H1 (cell line): ENCODE results near the gene MAP6. TPM values are rescaled to one million over a fixed set of nuclear protein-coding genes. Genes with fewer than 3 reads are reported as not detected.

Experiments
- CTCF ChIA-PET: fragments of 300-600 bp; sonication (Branson Sonifier 250); formaldehyde crosslinking; loops from one replicate; lab custom pipeline; 2021; ENCODE audit not compliant: partially characterized antibody; lab: Charles Lee
- POLR2A ChIA-PET: fragments of 300-600 bp; sonication (Branson Sonifier 250); formaldehyde crosslinking; loops from one replicate; lab custom pipeline; 2021; ENCODE audit warnings: inconsistent platforms; ENCODE audit not compliant: partially characterized antibody; lab: Charles Lee
- DNase-seq, 2 experiments: peaks; one replicate each; pipeline versions ENCODE4 v3.0.0 to v3.0.0-alpha.2; 2010 to 2022; ENCODE audit warnings: low spot score in 2 of 2, low read depth in 1 of 2, mixed read lengths in 1 of 2
- FAIRE-seq: peaks from 2 replicates; lab custom pipeline; 2011; peaks lifted over from hg19 to GRCh38; lab: Jason Lieb, UNC
- H2AFZ ChIP-seq: 2 replicates; pipeline ENCODE4 v1.8.1; 2012; ENCODE audit warnings: low read length, inconsistent platforms
- H2AK5ac ChIP-seq: 2 replicates; pipeline ENCODE4 v1.6.1; 2013; ENCODE audit warnings: low read depth, low read length
- H2BK120ac ChIP-seq: replicated peaks from 2 replicates; pipeline ENCODE3; 2013; ENCODE audit warnings: low read depth, low read length, inconsistent platforms
- H2BK12ac ChIP-seq: 2 replicates; pipeline ENCODE4 v1.6.1; 2013; ENCODE audit warnings: low read depth, low read length
- H2BK15ac ChIP-seq: 2 replicates; pipeline ENCODE4 v1.6.1; 2013; ENCODE audit warnings: low read length
- H2BK20ac ChIP-seq: 2 replicates; pipeline ENCODE4 v1.6.1; 2013; ENCODE audit warnings: low read length
- H2BK5ac ChIP-seq: 2 replicates; pipeline ENCODE4 v1.6.1; 2013; ENCODE audit warnings: low read depth, low read length
- H3K14ac ChIP-seq: 2 replicates; pipeline ENCODE4 v1.6.1; 2013; ENCODE audit warnings: inconsistent platforms; ENCODE audit not compliant: insufficient read length
- H3K18ac ChIP-seq: 2 replicates; pipeline ENCODE4 v1.6.1; 2013; ENCODE audit warnings: low read length; ENCODE audit errors: extremely low read depth
- H3K23ac ChIP-seq: 2 replicates; pipeline ENCODE4 v1.6.1; 2013; ENCODE audit warnings: inconsistent platforms; ENCODE audit not compliant: insufficient read length
- H3K23me2 ChIP-seq: 2 replicates; pipeline ENCODE4 v1.6.1; 2013; ENCODE audit warnings: low read depth, low read length
- H3K27ac ChIP-seq: 2 replicates; pipeline ENCODE4 v1.6.1; 2011; ENCODE audit warnings: low read depth, low read length, inconsistent platforms
- H3K27me3 ChIP-seq, 4 experiments: replicated peaks in 1 of 4; 1 replicate in 1 of 4; 2 replicates in 3 of 4; pipeline versions ENCODE4 v1.6.1 to v1.8.1; 2011 to 2013; ENCODE audit warnings: low read length in 3 of 4, mild to moderate bottlenecking in 3 of 4, inconsistent platforms in 2 of 4, mixed read lengths in 2 of 4, moderate library complexity in 1 of 4; ENCODE audit not compliant: control insufficient read depth in 3 of 4, insufficient read depth in 3 of 4; ENCODE audit errors: extremely low read depth in 1 of 4
- H3K36me3 ChIP-seq, 4 experiments: 2 replicates each; pipeline versions ENCODE4 v1.6.1 to v1.8.1; 2011 to 2013; ENCODE audit warnings: mild to moderate bottlenecking in 4 of 4, low read length in 3 of 4, moderate library complexity in 2 of 4, control low read depth in 1 of 4, inconsistent platforms in 1 of 4; ENCODE audit not compliant: insufficient read depth in 4 of 4, control insufficient read depth in 2 of 4
- H3K4ac ChIP-seq: replicated peaks from 2 replicates; pipeline ENCODE3; 2013; ENCODE audit warnings: low read length, low read depth, mixed read lengths, inconsistent platforms; ENCODE audit not compliant: insufficient read length
- H3K4me1 ChIP-seq, 4 experiments: replicated peaks in 1 of 4; 1 replicate in 1 of 4; 2 replicates in 3 of 4; pipeline versions ENCODE4 v1.6.1 to v1.8.1; 2011 to 2013; ENCODE audit warnings: low read length in 3 of 4, inconsistent platforms in 2 of 4, mixed read lengths in 1 of 4; ENCODE audit not compliant: insufficient read depth in 4 of 4, control insufficient read depth in 3 of 4
- H3K4me2 ChIP-seq, 2 experiments: 2 replicates each; pipeline versions ENCODE4 v1.6.1 to v1.8.1; 2011 to 2013; ENCODE audit warnings: low read depth in 2 of 2, low read length in 2 of 2, control low read depth in 1 of 2, inconsistent platforms in 1 of 2, mild to moderate bottlenecking in 1 of 2; ENCODE audit not compliant: insufficient read depth in 1 of 2
- H3K4me3 ChIP-seq, 4 experiments: fragments of 200-600, 300-600 bp in 1 of 4; sonication (generic), shearing (Covaris generic), sonication (Bioruptor Twin) in 1 of 4; 2 replicates each; pipeline versions ENCODE4 v1.5.1 to v1.8.1; 2011 to 2016; ENCODE audit warnings: low read length in 4 of 4, low read depth in 3 of 4, control low read depth in 2 of 4, inconsistent platforms in 2 of 4, mild to moderate bottlenecking in 2 of 4, mixed read lengths in 1 of 4, moderate library complexity in 1 of 4; ENCODE audit not compliant: insufficient read depth in 2 of 4; ENCODE audit errors: extremely low read depth in 1 of 4
- H3K56ac ChIP-seq: replicated peaks from 2 replicates; pipeline ENCODE3; 2013; ENCODE audit warnings: low read depth, mild to moderate bottlenecking, mixed read lengths, low read length, inconsistent platforms; ENCODE audit not compliant: insufficient read length
- H3K79me1 ChIP-seq: 2 replicates; pipeline ENCODE4 v1.6.1; 2013; ENCODE audit warnings: low read depth, low read length, control low read depth
- H3K79me2 ChIP-seq, 2 experiments: 2 replicates each; pipeline versions ENCODE4 v1.6.1 to v1.8.1; 2012 to 2013; ENCODE audit warnings: low read length in 2 of 2, mild to moderate bottlenecking in 2 of 2, inconsistent platforms in 1 of 2; ENCODE audit not compliant: insufficient read depth in 2 of 2, control insufficient read depth in 1 of 2
- H3K9ac ChIP-seq, 4 experiments: replicated peaks in 1 of 4; 1 replicate in 1 of 4; 2 replicates in 3 of 4; pipeline versions ENCODE4 v1.6.1 to v1.8.1; 2011 to 2013; ENCODE audit warnings: low read depth in 3 of 4, low read length in 3 of 4, control low read depth in 2 of 4, mild to moderate bottlenecking in 2 of 4, moderate library complexity in 2 of 4, inconsistent platforms in 1 of 4; ENCODE audit errors: extremely low read depth in 1 of 4
- H3K9me3 ChIP-seq, 2 experiments: 2 replicates each; pipeline versions ENCODE4 v1.6.1 to v1.8.1; 2012 to 2013; ENCODE audit warnings: mild to moderate bottlenecking in 2 of 2, moderate library complexity in 2 of 2, control low read depth in 1 of 2, inconsistent platforms in 1 of 2, low read depth in 1 of 2, low read length in 1 of 2, mixed read lengths in 1 of 2; ENCODE audit not compliant: insufficient read depth in 2 of 2
- H4K20me1 ChIP-seq, 2 experiments: replicated peaks in 1 of 2; 2 replicates each; pipeline versions ENCODE3 to v1.8.1; 2011 to 2013; ENCODE audit warnings: inconsistent platforms in 2 of 2, low read length in 2 of 2, mild to moderate bottlenecking in 1 of 2; ENCODE audit not compliant: insufficient read depth in 2 of 2, control insufficient read depth in 1 of 2
- H4K5ac ChIP-seq: 2 replicates; pipeline ENCODE4 v1.6.1; 2013; ENCODE audit warnings: low read length, low read depth, mixed read lengths, inconsistent platforms; ENCODE audit not compliant: insufficient read length
- H4K8ac ChIP-seq: 2 replicates; pipeline ENCODE4 v1.8.0; 2013; ENCODE audit warnings: mild to moderate bottlenecking, moderate library complexity, low read length, inconsistent platforms; ENCODE audit not compliant: insufficient read depth; ENCODE audit errors: extremely low read depth
- H4K91ac ChIP-seq: replicated peaks from 2 replicates; pipeline ENCODE3; 2013; ENCODE audit warnings: low read length, mixed read lengths, inconsistent platforms; ENCODE audit not compliant: insufficient read length
- WGBS, 2 experiments: shearing (Covaris generic) in 1 of 2; methylation state at CpG; one replicate each; pipeline versions ENCODE4 v1.1.6 to v1.1.7; 2013 to 2015; ENCODE audit warnings: low lambda C conversion rate in 2 of 2, mixed read lengths in 2 of 2, inconsistent platforms in 1 of 2, low coverage in 1 of 2, missing lambda C conversion rate in 1 of 2; ENCODE audit not compliant: insufficient replicate concordance in 2 of 2, insufficient coverage in 1 of 2, insufficient read length in 1 of 2; ENCODE audit errors: extremely low coverage in 1 of 2, missing lambda C conversion rate in 1 of 2; 5-methylcytosine and 5-hydroxymethylcytosine counted together
- polyA plus RNA-seq, 7 experiments: library from polyadenylated mRNA; depleted of rRNA in 3 of 7; stranded (reverse) in 5 of 7; unstranded in 2 of 7; fragments of >200 nt in 5 of 7; fragments of 200-250 nt in 2 of 7; gene quantifications; 1 replicate in 5 of 7; 2 replicates in 1 of 7; 4 replicates in 1 of 7; pipeline versions ENCODE4 v1.2.1 to v1.2.3, GENCODE V29; 2011 to 2013; ENCODE audit warnings: missing spikeins in 2 of 7, mixed read lengths in 2 of 7
- total RNA-seq: library from RNA; stranded (reverse); fragmentation: NEBNext Ultra II Directional; extraction: Animal tissue kit (Norgen Biotek cat#: 25700); gene quantifications from 2 replicates; pipeline ENCODE4 v1.2.1, GENCODE V29; 2021

The MAP6 gene
- total and polyA plus RNA-seq, 2 of the 8 experiments (the other 6 are each of a cell fraction or from before 2014, with no cell fraction given) = 0.54 to 0.89 TPM

- H3K14ac ChIP-seq = no peak overlapping the region
- H3K23ac ChIP-seq = no peak overlapping the region
- no peaks in the 10 kb centered on the region; a peak in 1 of 7 replicates for H3K27me3 ChIP-seq
- peaks cover 0 to 3% (median 0%) of the 10 kb centered on the region in 4 experiments; a peak in 1 of 7 replicates for H3K4me1 ChIP-seq
- no peak overlapping the region for H2BK120ac ChIP-seq
- no peak overlapping the region for H3K9ac ChIP-seq
- H3K79me2 ChIP-seq = no peaks in the 10 kb centered on the region
- no peaks in the 10 kb centered on the region for H3K36me3 ChIP-seq
- H4K8ac ChIP-seq = no peak overlapping the region
- no peak overlapping the region for H2BK15ac ChIP-seq
- H4K20me1 ChIP-seq = no peaks in the 10 kb centered on the region
- no peak overlapping the region for H2BK20ac ChIP-seq
- H2BK5ac ChIP-seq = no peak overlapping the region
- no peak overlapping the region for H2AK5ac ChIP-seq
- no peaks in the 10 kb centered on the region for H3K9me3 ChIP-seq
- H2BK12ac ChIP-seq = no peak overlapping the region; the same call in 1 of the 2 replicates
- no peak overlapping the region for H4K91ac ChIP-seq
- FAIRE-seq = no peak
- H3K27ac ChIP-seq = no peak overlapping the region
- no peak overlapping the region for H4K5ac ChIP-seq
- no peak for DNase-seq
- ChIA-PET CTCF (interaction anchor here (1.2 to 27.2 kb wide), 9 partner anchors 9 to 107 kb away, joined by 3 to 603 read pairs (median 6); partner anchors contain the start of gene KLHL35), POLR2A (interaction anchor here (1.0 to 2.4 kb wide), 6 partner anchors 12 to 129 kb away, joined by 3 to 8 read pairs (median 4); partner anchors contain the start of genes GDPD5 and SERPINH1)
- no peak overlapping the region for H3K4ac ChIP-seq
- H3K18ac ChIP-seq = no peak overlapping the region
- no peak overlapping the region for H2AFZ ChIP-seq
- 78% methylated on average over 5 of the region's 5 CpGs; no CpG with 5 or more reads in 1 of the 2 experiments for WGBS, 2 experiments
- H3K79me1 ChIP-seq = no peaks in the 10 kb centered on the region
- H3K56ac ChIP-seq = no peak overlapping the region
- no peaks in the 10 kb centered on the region for H3K23me2 ChIP-seq
- H3K4me2 ChIP-seq = no peak overlapping the region
- H3K4me3 ChIP-seq = no peak overlapping the region
Observed at GRCh38 chr11:75537740-75538139, 131.1 kb downstream of the MAP6 start.
